Ovary (tissue), 9 donors: ENCODE measurements around the gene PCSK5. TPM values are rescaled to one million over a fixed set of nuclear protein-coding genes. Genes with fewer than 3 reads are reported as not detected.

Experiments used
- DNase-seq, 5 donors: peaks; one replicate each; pipeline ENCODE4 v3.0.0-alpha.2; 2019 to 2020
- H3K27ac ChIP-seq, 2 donors: fragments of 200-600 bp; one replicate each; pipeline versions ENCODE4 v1.5.1 to v1.8.0; 2019 to 2022
- H3K27me3 ChIP-seq: fragments of 200-600 bp; one replicate; pipeline ENCODE4 v1.8.0; 2022
- H3K36me3 ChIP-seq: fragments of 200-600 bp; sonication (generic); one replicate; pipeline ENCODE4 v1.5.1; 2019
- H3K4me1 ChIP-seq: one replicate; pipeline ENCODE4 v1.8.1; 2013; ENCODE audit warnings: mild to moderate bottlenecking, moderate library complexity; ENCODE audit not compliant: insufficient read depth
- H3K4me3 ChIP-seq: fragments of 200-600 bp; sonication (generic); one replicate; pipeline ENCODE4 v1.5.1; 2017
- H3K9me3 ChIP-seq, 2 donors: fragments of 200-600 bp in 1 of 2; sonication (generic) in 1 of 2; one replicate each; pipeline versions ENCODE4 v1.5.1 to v1.8.1; 2013 to 2019; ENCODE audit warnings: mild to moderate bottlenecking in 1 of 2, moderate library complexity in 1 of 2
- EP300 ChIP-seq: sonication (generic); formaldehyde crosslinking; IDR thresholded peaks from one replicate; pipeline ENCODE4 v1.6.1; 2017; ENCODE audit warnings: antibody characterized with exemption
- POLR2A ChIP-seq: fragments of 450-650 bp; IDR thresholded peaks from one replicate; pipeline ENCODE4 v1.6.1; 2017; ENCODE audit warnings: antibody characterized with exemption, mild to moderate bottlenecking, moderate library complexity
- WGBS, 3 donors: extraction: QIAGEN DNeasy Blood & Tissue Kit in 1 of 3; methylation state at CpG; one replicate each; pipeline versions ENCODE4 v1.1.5 to v1.1.7; 2013 to 2017; 5-methylcytosine and 5-hydroxymethylcytosine counted together
- intact Hi-C, 4 donors: fragments of 100-400 bp; cut with DNase I; formaldehyde crosslinking; loops; one replicate each; pipeline versions ENCODE4 v1.11.0 to v1.15.1; 2022 to 2023
- polyA plus RNA-seq, 2 donors: library from polyadenylated mRNA; stranded (reverse); fragments of 200-250 nt in 1 of 2; fragments of 350-450 nt in 1 of 2; fragmentation: Illumina TruSeq in 1 of 2; extraction: RNeasy Lipid Tissue Mini Kit (QIAGEN cat#74804) in 1 of 2; gene quantifications; one replicate each; pipeline ENCODE4 v1.2.3, GENCODE V29; 2013 to 2014
- total RNA-seq, 7 donors: library from RNA; depleted of rRNA in 2 of 7; stranded (reverse); fragments of >200 nt in 2 of 7; fragmentation: NEBNext Ultra II Directional in 3 of 7; extraction: Animal tissue kit (Norgen Biotek cat#: 25700) in 3 of 7; gene quantifications; one replicate each; pipeline versions ENCODE4 v1.1.0 to v1.2.4, GENCODE V29; 2016 to 2023
- TF ChIP-seq, protein P1 (sequence below), 3 donors: fragments of 450-650 bp in 2 of 3; fragments of 200-600 bp in 1 of 3; IDR thresholded peaks; one replicate each; pipeline versions ENCODE4 v1.5.1 to v1.8.0; 2016 to 2022; ENCODE audit warnings: antibody characterized with exemption in 3 of 3, mild to moderate bottlenecking in 1 of 3
- donor health status: DM: no; HTN: no; CAD: no; lungs with moderate emphysema.
- donor health status: DM: no; HTN: no; CAD: no.
- donor health status: Bipolar disorder and iron deficiency.
- donor health status: DM: yes; HTN: yes; CAD: no.
- donor health status: DM: no; HTN: no; CAD: no.
- donor health status: DM: yes; HTN: yes; CAD: no.

PCSK5 gene
- total and polyA plus RNA-seq, 9 donors, result 12.7 to 41.8 (median 28.3) TPM

DNA sequence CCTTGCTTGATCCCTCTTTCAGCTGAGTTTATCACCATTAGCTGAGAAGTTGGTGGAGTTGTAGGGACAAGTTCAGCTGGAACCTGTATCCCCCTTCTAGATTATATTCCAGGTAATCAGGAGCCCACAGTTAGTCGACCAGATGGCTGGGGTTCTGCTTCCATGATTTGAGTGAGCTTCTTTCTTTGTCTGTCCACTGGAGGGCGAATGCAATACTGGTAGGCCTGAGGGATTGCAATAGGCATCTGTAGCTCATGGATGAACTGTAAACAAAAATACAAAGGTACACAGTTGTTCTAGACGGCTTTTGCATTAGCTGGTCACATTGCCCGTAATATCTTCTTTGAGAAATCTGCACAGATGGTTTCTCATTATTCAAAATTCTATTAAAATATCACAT lies 88.9 kb downstream of the PCSK5 start:
- no peaks in the 10 kb centered on the region for H3K9me3 ChIP-seq
- peaks cover 3% of the 10 kb centered on the region for H3K4me1 ChIP-seq
- no peak for DNase-seq
- intact Hi-C loops, result no loop called here
- WGBS, 3 donors, result 62 to 82% (median 79%) methylated on average over 4 of the region's 4 CpGs
- no peak for TF ChIP-seq POLR2A
- TF ChIP-seq, protein P1, sequence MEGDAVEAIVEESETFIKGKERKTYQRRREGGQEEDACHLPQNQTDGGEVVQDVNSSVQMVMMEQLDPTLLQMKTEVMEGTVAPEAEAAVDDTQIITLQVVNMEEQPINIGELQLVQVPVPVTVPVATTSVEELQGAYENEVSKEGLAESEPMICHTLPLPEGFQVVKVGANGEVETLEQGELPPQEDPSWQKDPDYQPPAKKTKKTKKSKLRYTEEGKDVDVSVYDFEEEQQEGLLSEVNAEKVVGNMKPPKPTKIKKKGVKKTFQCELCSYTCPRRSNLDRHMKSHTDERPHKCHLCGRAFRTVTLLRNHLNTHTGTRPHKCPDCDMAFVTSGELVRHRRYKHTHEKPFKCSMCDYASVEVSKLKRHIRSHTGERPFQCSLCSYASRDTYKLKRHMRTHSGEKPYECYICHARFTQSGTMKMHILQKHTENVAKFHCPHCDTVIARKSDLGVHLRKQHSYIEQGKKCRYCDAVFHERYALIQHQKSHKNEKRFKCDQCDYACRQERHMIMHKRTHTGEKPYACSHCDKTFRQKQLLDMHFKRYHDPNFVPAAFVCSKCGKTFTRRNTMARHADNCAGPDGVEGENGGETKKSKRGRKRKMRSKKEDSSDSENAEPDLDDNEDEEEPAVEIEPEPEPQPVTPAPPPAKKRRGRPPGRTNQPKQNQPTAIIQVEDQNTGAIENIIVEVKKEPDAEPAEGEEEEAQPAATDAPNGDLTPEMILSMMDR (IDR thresholded peaks at IDR 0.05), result no peak
- TF ChIP-seq EP300, result no peak
- no peak overlapping the region for H3K4me3 ChIP-seq
- no peaks in the 10 kb centered on the region for H3K27me3 ChIP-seq
- no peaks in the 10 kb centered on the region for H3K36me3 ChIP-seq
- no peak overlapping the region for H3K27ac ChIP-seq

DNA sequence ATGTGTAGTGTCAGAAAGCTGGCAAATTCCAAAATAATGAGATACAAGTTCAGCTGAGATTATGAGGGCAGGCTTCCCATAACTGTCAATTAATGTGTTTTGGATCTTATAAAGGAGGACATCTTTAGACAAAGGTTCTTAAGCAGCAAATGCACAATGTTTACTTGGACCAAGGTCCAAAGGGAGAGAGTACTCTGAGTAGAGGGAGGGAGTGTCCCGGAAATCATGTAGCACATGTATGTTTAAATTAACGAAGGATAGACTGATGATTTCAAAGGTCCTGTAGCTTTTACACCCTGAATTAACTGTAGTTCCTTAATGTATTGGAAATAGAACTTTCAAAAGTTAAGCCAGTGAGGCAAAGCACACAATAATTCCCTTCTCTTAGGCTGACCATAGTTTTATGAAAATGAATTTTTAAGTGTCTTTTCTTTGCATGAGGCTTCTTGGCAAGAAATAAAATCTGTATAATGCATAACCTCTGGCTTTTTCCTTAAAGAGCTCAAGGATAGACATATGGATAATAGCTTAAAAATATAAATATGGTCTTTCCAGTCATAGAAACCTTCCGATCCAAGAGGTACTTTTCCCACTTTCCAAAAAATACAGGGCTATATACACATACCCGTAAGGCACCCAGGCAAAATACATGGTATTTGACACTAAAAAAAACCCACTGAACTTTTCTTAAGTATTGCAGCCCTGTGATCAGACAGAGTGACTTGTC lies 93.0 kb downstream of the PCSK5 start:
- Histone ChIP-seq H3K4me1 (no peaks in the 10 kb centered on the region), H3K27ac (no peak overlapping the region), H3K9me3 (no peaks in the 10 kb centered on the region), H3K36me3 (no peaks in the 10 kb centered on the region), H3K27me3 (no peaks in the 10 kb centered on the region), H3K4me3 (no peak overlapping the region)
- intact Hi-C loops, result no loop called here
- 91 to 94% (median 92%) methylated on average over 4 of the region's 4 CpGs for WGBS, 3 donors
- TF ChIP-seq EP300, result no peak
- no peak for DNase-seq

DNA sequence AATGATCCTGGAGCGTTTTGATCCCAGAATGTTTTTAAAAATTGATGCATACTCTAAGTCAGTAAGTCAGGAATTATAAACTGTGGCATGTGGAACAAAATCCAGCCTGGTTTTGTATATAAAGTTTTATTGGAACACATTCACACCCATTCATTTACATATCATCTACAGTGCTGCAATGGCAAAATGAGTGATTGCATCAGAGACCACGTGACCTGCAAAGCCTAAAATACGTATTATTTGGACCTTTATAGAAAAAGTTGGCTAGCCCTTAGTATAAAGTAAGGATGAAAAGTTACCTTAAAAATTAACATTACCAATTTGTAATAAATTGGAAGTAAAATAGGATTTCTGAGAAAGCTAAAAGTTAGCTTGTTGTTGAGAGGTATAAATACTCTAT lies 95.0 kb downstream of the PCSK5 start:
- intact Hi-C loops, result no loop called here
- H3K27me3 ChIP-seq, result no peaks in the 10 kb centered on the region
- WGBS, 3 donors, result 71 to 79% (median 74%) methylated on average over 3 of the region's 3 CpGs
- TF ChIP-seq POLR2A (no peak), EP300 (no peak)
- TF ChIP-seq, protein P1 (IDR thresholded peaks at IDR 0.05), result no peak
- no peak overlapping the region for H3K27ac ChIP-seq
- no peaks in the 10 kb centered on the region for H3K4me1 ChIP-seq
- no peaks in the 10 kb centered on the region for H3K9me3 ChIP-seq
- no peaks in the 10 kb centered on the region for H3K36me3 ChIP-seq
- H3K4me3 ChIP-seq, result no peak overlapping the region
- DNase-seq, result no peak

DNA sequence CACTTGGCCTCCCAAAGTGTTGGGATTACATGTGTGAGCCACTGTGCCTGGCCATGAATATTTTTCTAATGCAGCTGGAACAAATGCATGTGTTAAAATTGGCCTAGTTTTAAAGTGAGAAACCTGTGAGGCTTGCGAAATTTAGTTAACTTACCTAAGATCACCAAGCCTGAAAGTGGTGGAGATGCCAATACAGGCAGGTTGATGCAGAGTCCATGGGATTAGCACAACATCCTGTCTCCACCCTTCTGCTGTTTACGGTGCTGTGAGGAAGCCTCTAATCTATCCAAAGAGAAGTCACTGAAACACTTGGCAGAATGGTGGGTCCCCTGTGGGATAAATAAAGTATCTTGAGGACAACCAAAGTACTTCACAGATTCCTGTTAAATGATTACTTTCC lies 98.2 kb downstream of the PCSK5 start:
- intact Hi-C loops, result no loop called here
- H3K36me3 ChIP-seq, result no peaks in the 10 kb centered on the region
- WGBS, 3 donors, result 80 to 97% (median 84%) methylated on average over 2 of the region's 2 CpGs
- no peaks in the 10 kb centered on the region for H3K4me1 ChIP-seq
- H3K4me3 ChIP-seq, result no peak overlapping the region
- TF ChIP-seq POLR2A, result no peak
- TF ChIP-seq, protein P1 (IDR thresholded peaks at IDR 0.05), result no peak
- no peak for TF ChIP-seq EP300
- no peaks in the 10 kb centered on the region for H3K9me3 ChIP-seq
- H3K27ac ChIP-seq, result no peak overlapping the region
- DNase-seq, result no peak
- H3K27me3 ChIP-seq, result no peaks in the 10 kb centered on the region

DNA sequence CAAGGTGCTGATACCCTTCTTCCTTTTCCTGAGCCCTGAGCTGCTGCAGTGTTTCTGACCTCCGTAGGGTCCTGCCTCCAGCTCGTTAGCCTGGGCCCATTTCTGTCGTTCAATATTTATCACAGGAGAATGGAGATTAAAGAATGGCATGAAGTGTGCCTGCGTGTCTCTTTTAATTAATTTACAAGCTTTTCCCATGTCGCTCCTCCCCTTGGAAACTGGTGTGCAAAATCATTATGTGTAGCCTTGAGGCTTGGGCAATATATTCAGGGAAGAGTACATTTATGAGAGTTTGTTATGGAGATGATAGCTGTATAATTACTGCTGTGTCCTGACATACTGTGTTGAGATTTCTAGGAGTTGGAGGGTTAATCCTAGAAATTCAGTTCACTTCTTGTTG lies 99.7 kb downstream of the PCSK5 start:
- Histone ChIP-seq H3K4me3 (no peak overlapping the region), H3K27ac (no peak overlapping the region), H3K36me3 (no peaks in the 10 kb centered on the region), H3K27me3 (no peaks in the 10 kb centered on the region), H3K4me1 (no peaks in the 10 kb centered on the region), H3K9me3 (no peaks in the 10 kb centered on the region)
- 63 to 73% (median 69%) methylated on average over 5 of the region's 5 CpGs for WGBS, 3 donors
- TF ChIP-seq POLR2A, result no peak
- TF ChIP-seq EP300, result no peak
- no peak for DNase-seq
- intact Hi-C loops, result no loop called here
